HEK293 (cell line): ENCODE results near the gene PRDM10.

Experiments
- CTCF ChIP-seq: fragments of 450-650 bp; formaldehyde crosslinking; IDR thresholded peaks from 2 replicates; pipeline ENCODE4 v1.5.1; 2016; ENCODE audit warnings: missing biosample characterization, missing genetic modification characterization
- HOXC10 ChIP-seq: sonication (generic); formaldehyde crosslinking; IDR thresholded peaks from 2 replicates; pipeline ENCODE4 v1.8.1; 2023; ENCODE audit warnings: mild to moderate bottlenecking, missing genetic modification reagents
- ZNF16 ChIP-seq: fragments of 450-650 bp; formaldehyde crosslinking; IDR thresholded peaks from 2 replicates; pipeline ENCODE4 v1.5.1; 2016; ENCODE audit warnings: low read depth, missing biosample characterization, missing genetic modification characterization
- ZNF324 ChIP-seq: fragments of 450-650 bp; formaldehyde crosslinking; IDR thresholded peaks from 2 replicates; pipeline ENCODE4 v1.5.1; 2016; ENCODE audit warnings: missing biosample characterization, missing genetic modification characterization
- ZNF501 ChIP-seq: fragments of 450-650 bp; formaldehyde crosslinking; IDR thresholded peaks from 2 replicates; pipeline ENCODE4 v1.5.1; 2016; ENCODE audit warnings: missing biosample characterization, missing genetic modification characterization
- ZNF521 ChIP-seq: fragments of 450-650 bp; formaldehyde crosslinking; IDR thresholded peaks from 2 replicates; pipeline ENCODE4 v1.5.1; 2017; ENCODE audit warnings: missing biosample characterization, mild to moderate bottlenecking, missing genetic modification characterization
- ZNF692 ChIP-seq: fragments of 450-650 bp; formaldehyde crosslinking; IDR thresholded peaks from 2 replicates; pipeline ENCODE4 v1.5.1; 2016; ENCODE audit warnings: missing biosample characterization, missing genetic modification characterization
- ZNF777 ChIP-seq: fragments of 450-650 bp; formaldehyde crosslinking; IDR thresholded peaks from 2 replicates; pipeline ENCODE4 v1.5.1; 2017; ENCODE audit warnings: missing biosample characterization, missing genetic modification characterization, borderline replicate concordance

GRCh38 chr11:129864811-129865210, 137.8 kb downstream of the PRDM10 start:
- TF ChIP-seq CTCF (no peak), ZNF521 (tag by site-specific recombination) (no peak), ZNF777 (tag by site-specific recombination) (no peak), HOXC10 (no peak), ZNF16 (tag by site-specific recombination) (no peak), ZNF324 (tag by site-specific recombination) (no peak), ZNF692 (no peak), ZNF501 (tag by site-specific recombination) (no peak)
